GM12878 (cell line): ENCODE results near the gene APPL2. TPM values are rescaled to one million over a fixed set of nuclear protein-coding genes. Genes with fewer than 3 reads are reported as not detected.

Experiments
- ATAC-seq: fragments of 200-7000 bp; cut with Tn5 transposase; 3 replicates; pipeline ENCODE4 v1.9.1; 2020; ENCODE audit warnings: mild to moderate bottlenecking, moderate library complexity
- BruUV-seq: library from RNA; stranded (reverse); fragments of 400-500 nt; replicated peaks from 2 replicates; lab custom pipeline; 2021; lab: Mats Ljungman, UMichigan
- CTCF ChIA-PET: fragments of 300-600 bp; sonication (Branson Sonifier 250); formaldehyde crosslinking; extraction: SDS; loops from one replicate; lab custom pipeline; 2021; ENCODE audit warnings: inconsistent platforms; lab: Yijun Ruan, JAX
- POLR2A ChIA-PET: fragments of 350-600 bp; formaldehyde crosslinking; extraction: SDS; loops from one replicate; lab custom pipeline; 2021; ENCODE audit warnings: inconsistent platforms; lab: Charles Lee
- RAD21 ChIA-PET: fragments of 300-600 bp; sonication (Branson Sonifier 250); formaldehyde crosslinking; loops from one replicate; lab custom pipeline; 2023; ENCODE audit warnings: antibody characterized with exemption; ENCODE audit not compliant: unreplicated experiment; lab: Charles Lee
- SMC1A ChIA-PET: fragments of 300-600 bp; sonication (Branson Sonifier 250); formaldehyde crosslinking; loops from one replicate; lab custom pipeline; 2023; ENCODE audit not compliant: unreplicated experiment, uncharacterized antibody; lab: Charles Lee
- DNase-seq: peaks from one replicate; pipeline ENCODE4 v3.0.0-alpha.2; 2011; ENCODE audit warnings: low read depth, low spot score
- FAIRE-seq: peaks from 3 replicates; lab custom pipeline; 2011; peaks lifted over from hg19 to GRCh38; lab: Jason Lieb, UNC
- H2AFZ ChIP-seq: 2 replicates; pipeline ENCODE4 v1.6.0; 2011; ENCODE audit warnings: low read depth, low read length, control low read depth; ENCODE audit not compliant: control insufficient read depth
- H3K27ac ChIP-seq: 2 replicates; pipeline ENCODE4 v1.5.1; 2011; ENCODE audit warnings: control low read depth; ENCODE audit not compliant: control insufficient read depth, insufficient read depth
- H3K27me3 ChIP-seq, 2 experiments: replicated peaks in 1 of 2; 2 replicates each; pipeline versions ENCODE4 v1.6.0 to v1.6.1; 2011; ENCODE audit warnings: low read length in 1 of 2; ENCODE audit not compliant: control insufficient read depth in 2 of 2, insufficient read depth in 2 of 2
- H3K36me3 ChIP-seq, 2 experiments: 2 replicates each; pipeline ENCODE4 v1.5.1; 2011; ENCODE audit warnings: low read length in 1 of 2; ENCODE audit not compliant: control insufficient read depth in 2 of 2, insufficient read depth in 2 of 2
- H3K4me1 ChIP-seq: 2 replicates; pipeline ENCODE4 v1.6.1; 2011; ENCODE audit warnings: mild to moderate bottlenecking, low read length, moderate library complexity, mixed read lengths; ENCODE audit not compliant: control insufficient read depth, insufficient read depth
- H3K4me2 ChIP-seq: 2 replicates; pipeline ENCODE4 v1.6.0; 2011; ENCODE audit warnings: control low read depth; ENCODE audit not compliant: control insufficient read depth, insufficient read depth
- H3K4me3 ChIP-seq: fragments of 200-600 bp; sonication (generic); 2 replicates; pipeline ENCODE4 v1.5.1; 2016
- H3K79me2 ChIP-seq: 2 replicates; pipeline ENCODE4 v1.6.0; 2011; ENCODE audit warnings: low read length; ENCODE audit not compliant: control insufficient read depth, insufficient read depth
- H3K9ac ChIP-seq: 2 replicates; pipeline ENCODE4 v1.8.0; 2011; ENCODE audit warnings: low read length, control low read depth, mixed read lengths; ENCODE audit not compliant: control insufficient read depth, insufficient read depth
- H3K9me3 ChIP-seq: replicated peaks from 3 replicates; pipeline ENCODE4 v1.5.1; 2011; ENCODE audit warnings: mild to moderate bottlenecking, low read length; ENCODE audit not compliant: control insufficient read depth, insufficient read depth
- H4K20me1 ChIP-seq: 2 replicates; pipeline ENCODE4 v1.6.0; 2011; ENCODE audit not compliant: control insufficient read depth, insufficient read depth
- FOS ChIP-seq: IDR thresholded peaks from 3 replicates; pipeline ENCODE4 v1.6.1; 2011; ENCODE audit warnings: borderline replicate concordance; ENCODE audit not compliant: insufficient read length; ENCODE audit errors: extremely low read depth
- HDAC6 ChIP-seq: fragments of 200-600 bp; sonication (generic); IDR thresholded peaks from one replicate; pipeline ENCODE4 v1.8.0; 2017; ENCODE audit warnings: antibody characterized with exemption; ENCODE audit not compliant: unreplicated experiment
- NR2C1 ChIP-seq: fragments of 450-650 bp; IDR thresholded peaks from 2 replicates; pipeline ENCODE4 v1.6.1; 2017; ENCODE audit warnings: antibody characterized with exemption, mild to moderate bottlenecking, moderate library complexity
- PAX5 ChIP-seq: IDR thresholded peaks from 2 replicates; pipeline ENCODE4 v1.6.1; 2011; ENCODE audit warnings: low read depth, low read length, borderline replicate concordance
- SIN3A ChIP-seq: IDR thresholded peaks from 2 replicates; pipeline ENCODE4 v1.6.1; 2012; ENCODE audit warnings: low read depth, low read length, improper control_type of control experiment
- SMAD1 ChIP-seq: fragments of 450-650 bp; IDR thresholded peaks from 2 replicates; pipeline ENCODE4 v1.6.1; 2018; ENCODE audit warnings: mild to moderate bottlenecking, low read depth; ENCODE audit not compliant: partially characterized antibody
- SP1 ChIP-seq: IDR thresholded peaks from one replicate; pipeline ENCODE4 v1.6.1; 2011; ENCODE audit warnings: low read depth, low read length
- SUZ12 ChIP-seq: fragments of 200-600 bp; sonication (generic); IDR thresholded peaks from one replicate; pipeline ENCODE4 v1.6.1; 2018; ENCODE audit warnings: antibody characterized with exemption, mild to moderate bottlenecking; ENCODE audit not compliant: unreplicated experiment
- WGBS: methylation state at CpG from one replicate; pipeline ENCODE4 v1.1.6; 2016; ENCODE audit warnings: low lambda C conversion rate; ENCODE audit not compliant: insufficient replicate concordance, insufficient coverage; ENCODE audit errors: missing lambda C conversion rate; 5-methylcytosine and 5-hydroxymethylcytosine counted together
- in situ Hi-C: fragments of 300-500 bp; cut with MboI; formaldehyde crosslinking; loops from 9 replicates; pipeline ENCODE4 v1.14.3; 2018; ENCODE audit warnings: mixed read lengths
- intact Hi-C: fragments of 100-400 bp; cut with micrococcal nuclease; formaldehyde crosslinking; loops from one replicate; pipeline ENCODE4 v1.14.2; 2022; ENCODE audit not compliant: unreplicated experiment
- polyA plus RNA-seq, 11 experiments: library from polyadenylated mRNA; depleted of rRNA in 4 of 11; unstranded in 6 of 11; stranded (reverse) in 5 of 11; fragments of >200 nt; fragmentation: Nextera tagmentation in 4 of 11; fragmentation: Illumina TruSeq in 1 of 11; extraction: Ambion mirVana in 4 of 11; extraction: Trizol in 1 of 11; gene quantifications; 1 replicate in 1 of 11; 2 replicates in 10 of 11; pipeline versions ENCODE4 v1.2.1 to v1.2.3, GENCODE V29; 2011 to 2016; ENCODE audit warnings: inconsistent platforms in 2 of 11, missing spikeins in 2 of 11, low read depth in 1 of 11
- total RNA-seq, 4 experiments: library from RNA; depleted of rRNA in 3 of 4; stranded (reverse); fragments of >200 nt in 3 of 4; fragmentation: Illumina TruSeq in 1 of 4; extraction: Trizol in 1 of 4; gene quantifications; 2 replicates each; pipeline versions ENCODE4 v1.2.1 to v1.2.3, GENCODE V29; 2013 to 2021
- TF ChIP-seq, protein P1 (sequence below): fragments of 450-650 bp; IDR thresholded peaks from 2 replicates; pipeline ENCODE4 v1.6.1; 2016; ENCODE audit warnings: mild to moderate bottlenecking
- TF ChIP-seq, protein P2 (sequence below): fragments of 450-650 bp; formaldehyde crosslinking; IDR thresholded peaks from 2 replicates; pipeline ENCODE4 v1.4.0; 2020; ENCODE audit warnings: mild to moderate bottlenecking, moderate library complexity
- TF ChIP-seq, protein P3 (sequence below): fragments of 150-350 bp; IDR thresholded peaks from 2 replicates; pipeline ENCODE4 v1.6.1; 2016; ENCODE audit warnings: low read depth, low read length
- TF ChIP-seq, protein P4 (sequence below): fragments of 450-650 bp; IDR thresholded peaks from 2 replicates; pipeline ENCODE4 v1.6.1; 2018; ENCODE audit warnings: mild to moderate bottlenecking, low read depth, moderate library complexity; ENCODE audit not compliant: partially characterized antibody

Gene APPL2
- total and polyA plus RNA-seq, 10 of the 15 experiments (the other 5 are each of a cell fraction or from before 2014, with no cell fraction given) = 1.9 to 14.2 (median 7.5) TPM

DNA sequence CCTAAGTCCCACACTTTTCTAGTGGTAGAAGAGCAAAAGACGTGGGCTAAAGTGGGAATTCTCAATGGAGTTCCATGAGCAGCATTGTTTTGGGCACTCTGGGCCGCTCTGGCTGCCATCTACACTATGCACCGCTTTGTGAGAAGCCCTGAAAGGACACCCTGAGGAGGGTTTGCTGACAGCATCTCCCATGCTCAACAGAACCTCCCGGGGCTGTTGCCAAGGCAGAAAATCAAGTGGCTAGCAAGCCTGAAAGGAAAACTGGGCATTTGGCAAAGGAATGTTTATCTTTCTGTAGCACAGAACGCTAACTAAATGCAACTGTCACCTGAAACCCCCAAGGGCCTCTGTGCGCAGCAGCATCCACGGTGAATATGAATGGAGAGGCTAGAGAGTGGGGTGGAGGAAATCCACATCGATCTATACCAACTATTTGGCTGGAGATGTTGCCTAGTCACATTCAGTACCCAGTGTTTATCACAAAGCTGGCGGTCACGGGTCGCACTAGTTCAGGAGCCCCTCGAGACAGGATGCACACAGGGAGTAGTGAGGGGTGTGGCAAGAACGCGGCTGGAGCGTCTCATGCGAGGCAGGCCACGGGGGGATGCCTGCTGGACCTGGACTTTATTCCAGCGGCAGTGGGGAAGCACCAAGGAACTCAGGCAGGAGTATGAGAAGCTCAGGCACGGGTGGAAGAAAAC is 14.2 kb downstream of the APPL2 start:
- ChIA-PET CTCF (no interaction called here), RAD21 (no interaction called here), SMC1A (no interaction called here), POLR2A (no interaction called here)
- ATAC-seq (no peak), DNase-seq (no peak), FAIRE-seq (no peak)
- Histone ChIP-seq H3K4me2 (no peak overlapping the region), H3K79me2 (no peaks in the 10 kb centered on the region), H3K4me1 (no peaks in the 10 kb centered on the region; the same call in 1 of the 2 replicates), H2AFZ (no peak overlapping the region), H3K9me3 (no peaks in the 10 kb centered on the region), H4K20me1 (no peaks in the 10 kb centered on the region; the same call in 1 of the 2 replicates), H3K27ac (no peak overlapping the region), H3K27me3 (no peaks in the 10 kb centered on the region), H3K36me3 (peaks cover 0 to 2% of the 10 kb centered on the region in 2 experiments; a peak in 3 of 4 replicates), H3K9ac (no peak overlapping the region), H3K4me3 (no peak overlapping the region)
- BruUV-seq = no TSS peak
- intact Hi-C loops = no loop called here
- in situ Hi-C loops = no loop called here
- 81% methylated on average over 19 of the region's 19 CpGs for WGBS
- TF ChIP-seq SIN3A (no peak), SMAD1 (no peak), HDAC6 (no peak), NR2C1 (no peak), PAX5 (no peak), FOS (no peak), SP1 (no peak), SUZ12 (no peak)
- TF ChIP-seq, protein P1, sequence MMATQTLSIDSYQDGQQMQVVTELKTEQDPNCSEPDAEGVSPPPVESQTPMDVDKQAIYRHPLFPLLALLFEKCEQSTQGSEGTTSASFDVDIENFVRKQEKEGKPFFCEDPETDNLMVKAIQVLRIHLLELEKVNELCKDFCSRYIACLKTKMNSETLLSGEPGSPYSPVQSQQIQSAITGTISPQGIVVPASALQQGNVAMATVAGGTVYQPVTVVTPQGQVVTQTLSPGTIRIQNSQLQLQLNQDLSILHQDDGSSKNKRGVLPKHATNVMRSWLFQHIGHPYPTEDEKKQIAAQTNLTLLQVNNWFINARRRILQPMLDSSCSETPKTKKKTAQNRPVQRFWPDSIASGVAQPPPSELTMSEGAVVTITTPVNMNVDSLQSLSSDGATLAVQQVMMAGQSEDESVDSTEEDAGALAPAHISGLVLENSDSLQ = no peak
- TF ChIP-seq, protein P2, sequence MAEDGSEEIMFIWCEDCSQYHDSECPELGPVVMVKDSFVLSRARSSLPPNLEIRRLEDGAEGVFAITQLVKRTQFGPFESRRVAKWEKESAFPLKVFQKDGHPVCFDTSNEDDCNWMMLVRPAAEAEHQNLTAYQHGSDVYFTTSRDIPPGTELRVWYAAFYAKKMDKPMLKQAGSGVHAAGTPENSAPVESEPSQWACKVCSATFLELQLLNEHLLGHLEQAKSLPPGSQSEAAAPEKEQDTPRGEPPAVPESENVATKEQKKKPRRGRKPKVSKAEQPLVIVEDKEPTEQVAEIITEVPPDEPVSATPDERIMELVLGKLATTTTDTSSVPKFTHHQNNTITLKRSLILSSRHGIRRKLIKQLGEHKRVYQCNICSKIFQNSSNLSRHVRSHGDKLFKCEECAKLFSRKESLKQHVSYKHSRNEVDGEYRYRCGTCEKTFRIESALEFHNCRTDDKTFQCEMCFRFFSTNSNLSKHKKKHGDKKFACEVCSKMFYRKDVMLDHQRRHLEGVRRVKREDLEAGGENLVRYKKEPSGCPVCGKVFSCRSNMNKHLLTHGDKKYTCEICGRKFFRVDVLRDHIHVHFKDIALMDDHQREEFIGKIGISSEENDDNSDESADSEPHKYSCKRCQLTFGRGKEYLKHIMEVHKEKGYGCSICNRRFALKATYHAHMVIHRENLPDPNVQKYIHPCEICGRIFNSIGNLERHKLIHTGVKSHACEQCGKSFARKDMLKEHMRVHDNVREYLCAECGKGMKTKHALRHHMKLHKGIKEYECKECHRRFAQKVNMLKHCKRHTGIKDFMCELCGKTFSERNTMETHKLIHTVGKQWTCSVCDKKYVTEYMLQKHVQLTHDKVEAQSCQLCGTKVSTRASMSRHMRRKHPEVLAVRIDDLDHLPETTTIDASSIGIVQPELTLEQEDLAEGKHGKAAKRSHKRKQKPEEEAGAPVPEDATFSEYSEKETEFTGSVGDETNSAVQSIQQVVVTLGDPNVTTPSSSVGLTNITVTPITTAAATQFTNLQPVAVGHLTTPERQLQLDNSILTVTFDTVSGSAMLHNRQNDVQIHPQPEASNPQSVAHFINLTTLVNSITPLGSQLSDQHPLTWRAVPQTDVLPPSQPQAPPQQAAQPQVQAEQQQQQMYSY (CRISPR knock-in tag) = no peak
- TF ChIP-seq, protein P3, sequence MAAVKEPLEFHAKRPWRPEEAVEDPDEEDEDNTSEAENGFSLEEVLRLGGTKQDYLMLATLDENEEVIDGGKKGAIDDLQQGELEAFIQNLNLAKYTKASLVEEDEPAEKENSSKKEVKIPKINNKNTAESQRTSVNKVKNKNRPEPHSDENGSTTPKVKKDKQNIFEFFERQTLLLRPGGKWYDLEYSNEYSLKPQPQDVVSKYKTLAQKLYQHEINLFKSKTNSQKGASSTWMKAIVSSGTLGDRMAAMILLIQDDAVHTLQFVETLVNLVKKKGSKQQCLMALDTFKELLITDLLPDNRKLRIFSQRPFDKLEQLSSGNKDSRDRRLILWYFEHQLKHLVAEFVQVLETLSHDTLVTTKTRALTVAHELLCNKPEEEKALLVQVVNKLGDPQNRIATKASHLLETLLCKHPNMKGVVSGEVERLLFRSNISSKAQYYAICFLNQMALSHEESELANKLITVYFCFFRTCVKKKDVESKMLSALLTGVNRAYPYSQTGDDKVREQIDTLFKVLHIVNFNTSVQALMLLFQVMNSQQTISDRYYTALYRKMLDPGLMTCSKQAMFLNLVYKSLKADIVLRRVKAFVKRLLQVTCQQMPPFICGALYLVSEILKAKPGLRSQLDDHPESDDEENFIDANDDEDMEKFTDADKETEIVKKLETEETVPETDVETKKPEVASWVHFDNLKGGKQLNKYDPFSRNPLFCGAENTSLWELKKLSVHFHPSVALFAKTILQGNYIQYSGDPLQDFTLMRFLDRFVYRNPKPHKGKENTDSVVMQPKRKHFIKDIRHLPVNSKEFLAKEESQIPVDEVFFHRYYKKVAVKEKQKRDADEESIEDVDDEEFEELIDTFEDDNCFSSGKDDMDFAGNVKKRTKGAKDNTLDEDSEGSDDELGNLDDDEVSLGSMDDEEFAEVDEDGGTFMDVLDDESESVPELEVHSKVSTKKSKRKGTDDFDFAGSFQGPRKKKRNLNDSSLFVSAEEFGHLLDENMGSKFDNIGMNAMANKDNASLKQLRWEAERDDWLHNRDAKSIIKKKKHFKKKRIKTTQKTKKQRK = no peak
- TF ChIP-seq, protein P4, sequence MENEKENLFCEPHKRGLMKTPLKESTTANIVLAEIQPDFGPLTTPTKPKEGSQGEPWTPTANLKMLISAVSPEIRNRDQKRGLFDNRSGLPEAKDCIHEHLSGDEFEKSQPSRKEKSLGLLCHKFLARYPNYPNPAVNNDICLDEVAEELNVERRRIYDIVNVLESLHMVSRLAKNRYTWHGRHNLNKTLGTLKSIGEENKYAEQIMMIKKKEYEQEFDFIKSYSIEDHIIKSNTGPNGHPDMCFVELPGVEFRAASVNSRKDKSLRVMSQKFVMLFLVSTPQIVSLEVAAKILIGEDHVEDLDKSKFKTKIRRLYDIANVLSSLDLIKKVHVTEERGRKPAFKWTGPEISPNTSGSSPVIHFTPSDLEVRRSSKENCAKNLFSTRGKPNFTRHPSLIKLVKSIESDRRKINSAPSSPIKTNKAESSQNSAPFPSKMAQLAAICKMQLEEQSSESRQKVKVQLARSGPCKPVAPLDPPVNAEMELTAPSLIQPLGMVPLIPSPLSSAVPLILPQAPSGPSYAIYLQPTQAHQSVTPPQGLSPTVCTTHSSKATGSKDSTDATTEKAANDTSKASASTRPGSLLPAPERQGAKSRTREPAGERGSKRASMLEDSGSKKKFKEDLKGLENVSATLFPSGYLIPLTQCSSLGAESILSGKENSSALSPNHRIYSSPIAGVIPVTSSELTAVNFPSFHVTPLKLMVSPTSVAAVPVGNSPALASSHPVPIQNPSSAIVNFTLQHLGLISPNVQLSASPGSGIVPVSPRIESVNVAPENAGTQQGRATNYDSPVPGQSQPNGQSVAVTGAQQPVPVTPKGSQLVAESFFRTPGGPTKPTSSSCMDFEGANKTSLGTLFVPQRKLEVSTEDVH = no peak
